Caco-2 (cell line): Measurements from ENCODE around the gene EZH2. TPM values are rescaled to one million over a fixed set of nuclear protein-coding genes. Genes with fewer than 3 reads are reported as not detected.

Source experiments
- BruUV-seq: library from RNA; stranded (reverse); fragments of 400-500 nt; replicated peaks from 2 replicates; lab custom pipeline; 2021; lab: Mats Ljungman, UMichigan
- CTCF ChIA-PET: fragments of 300-600 bp; sonication (Branson Sonifier 250); formaldehyde crosslinking; loops from one replicate; lab custom pipeline; 2022; ENCODE audit warnings: antibody characterized with exemption; lab: Charles Lee
- POLR2A ChIA-PET: fragments of 300-600 bp; sonication (Branson Sonifier 250); formaldehyde crosslinking; loops from one replicate; lab custom pipeline; 2022; ENCODE audit warnings: antibody characterized with exemption; lab: Charles Lee
- DNase-seq, 2 experiments: peaks; one replicate each; pipeline versions ENCODE4 v3.0.0 to v3.0.0-alpha.2; 2020 to 2022
- H3K27me3 ChIP-seq: replicated peaks from 2 replicates; pipeline ENCODE4 v1.6.0; 2011; ENCODE audit warnings: low read length; ENCODE audit not compliant: control insufficient read depth, insufficient read depth
- H3K36me3 ChIP-seq: 2 replicates; pipeline ENCODE4 v1.5.1; 2011; ENCODE audit warnings: low read length; ENCODE audit not compliant: control insufficient read depth, insufficient read depth
- H3K4me1 ChIP-seq: fragments of 250-450 bp; sonication (Bioruptor Pico); 2 replicates; pipeline ENCODE4 v1.5.1; 2020; ENCODE audit warnings: mild to moderate bottlenecking
- H3K4me3 ChIP-seq: 2 replicates; pipeline ENCODE4 v1.5.1; 2011; ENCODE audit warnings: low read depth, mild to moderate bottlenecking, control low read depth, low read length
- H3K9me3 ChIP-seq: fragments of 250-450 bp; sonication (Bioruptor Pico); 2 replicates; pipeline ENCODE4 v1.5.1; 2020; ENCODE audit warnings: mild to moderate bottlenecking, moderate library complexity
- H3K27ac Mint-ChIP-seq: one replicate; pipeline ENCODE4 v1.8.0; 2022; ENCODE audit warnings: mixed read lengths; ENCODE audit not compliant: unreplicated experiment
- H3K27me3 Mint-ChIP-seq: one replicate; pipeline ENCODE4 v1.8.0; 2022; ENCODE audit warnings: mixed read lengths; ENCODE audit not compliant: insufficient read depth, unreplicated experiment
- H3K36me3 Mint-ChIP-seq: one replicate; pipeline ENCODE4 v1.8.0; 2022; ENCODE audit warnings: mild to moderate bottlenecking, mixed read lengths; ENCODE audit not compliant: insufficient read depth, unreplicated experiment
- H3K4me1 Mint-ChIP-seq: one replicate; pipeline ENCODE4 v1.8.0; 2022; ENCODE audit warnings: low read depth, mixed read lengths; ENCODE audit not compliant: unreplicated experiment
- H3K4me3 Mint-ChIP-seq: one replicate; pipeline ENCODE4 v1.8.0; 2022; ENCODE audit warnings: mild to moderate bottlenecking, moderate library complexity, mixed read lengths; ENCODE audit not compliant: unreplicated experiment
- H3K9me3 Mint-ChIP-seq: one replicate; pipeline ENCODE4 v1.8.0; 2022; ENCODE audit warnings: mixed read lengths; ENCODE audit not compliant: unreplicated experiment
- CTCF ChIP-seq, 2 experiments: fragments of 200-600 bp in 1 of 2; IDR thresholded peaks; 1 replicate in 1 of 2; 2 replicates in 1 of 2; pipeline versions ENCODE4 v1.5.1 to v1.8.0; 2011 to 2022; ENCODE audit warnings: antibody characterized with exemption in 1 of 2, control low read depth in 1 of 2, inconsistent platforms in 1 of 2, low read depth in 1 of 2, low read length in 1 of 2, mild to moderate bottlenecking in 1 of 2, moderate library complexity in 1 of 2; ENCODE audit not compliant: insufficient read depth in 1 of 2, severe bottlenecking in 1 of 2, unreplicated experiment in 1 of 2
- intact Hi-C: fragments of 100-400 bp; cut with micrococcal nuclease; formaldehyde crosslinking; loops from one replicate; pipeline ENCODE4 v1.10.0; 2022; ENCODE audit not compliant: unreplicated experiment
- total RNA-seq: library from RNA; stranded (reverse); gene quantifications from 2 replicates; pipeline ENCODE4 v1.2.3, GENCODE V29; 2022

EZH2 gene
- total RNA-seq, 1 experiment from 2014 or later = 63.7 TPM

GRCh38 chr7:148813890-148814289, 70.2 kb downstream of the EZH2 start:
- peaks cover 80% of the 10 kb centered on the region for H3K36me3 Mint-ChIP-seq
- Histone ChIP-seq H3K4me3 (no peak overlapping the region), H3K9me3 (no peaks in the 10 kb centered on the region), H3K36me3 (no peaks in the 10 kb centered on the region; the same call in 1 of the 2 replicates), H3K4me1 (no peaks in the 10 kb centered on the region), H3K27me3 (no peaks in the 10 kb centered on the region)
- H3K4me3 Mint-ChIP-seq = no peak overlapping the region
- no peaks in the 10 kb centered on the region for H3K4me1 Mint-ChIP-seq
- intact Hi-C loops = no loop called here
- no TSS peak for BruUV-seq
- no peaks in the 10 kb centered on the region for H3K9me3 Mint-ChIP-seq
- H3K27ac Mint-ChIP-seq = no peak overlapping the region
- ChIA-PET POLR2A (no interaction called here), CTCF (no interaction called here)
- H3K27me3 Mint-ChIP-seq = no peaks in the 10 kb centered on the region
- no peak for TF ChIP-seq CTCF (IDR thresholded peaks at IDR 0.05; ENCODE audit: insufficient read depth in 1 of 2, low read depth in 1 of 2, low read length in 1 of 2, severe bottlenecking in 1 of 2, unreplicated experiment in 1 of 2)
- no peak for DNase-seq

- Histone ChIP-seq H3K9me3 (no peaks in the 10 kb centered on the region), H3K4me3 (no peak overlapping the region), H3K36me3 (no peaks in the 10 kb centered on the region; the same call in 1 of the 2 replicates), H3K4me1 (no peaks in the 10 kb centered on the region), H3K27me3 (no peaks in the 10 kb centered on the region)
- intact Hi-C loops = no loop called here
- H3K36me3 Mint-ChIP-seq = peaks cover 77% of the 10 kb centered on the region
- no peak for DNase-seq
- no peak overlapping the region for H3K4me3 Mint-ChIP-seq
- H3K4me1 Mint-ChIP-seq = no peaks in the 10 kb centered on the region
- ChIA-PET POLR2A (no interaction called here), CTCF (no interaction called here)
- H3K27ac Mint-ChIP-seq = no peak overlapping the region
- no peaks in the 10 kb centered on the region for H3K27me3 Mint-ChIP-seq
- BruUV-seq = no TSS peak
- no peaks in the 10 kb centered on the region for H3K9me3 Mint-ChIP-seq
- no peak for TF ChIP-seq CTCF (IDR thresholded peaks at IDR 0.05; ENCODE audit: insufficient read depth in 1 of 2, low read depth in 1 of 2, low read length in 1 of 2, severe bottlenecking in 1 of 2, unreplicated experiment in 1 of 2)
These were observed 72.2 kb downstream of the EZH2 start for GRCh38 chr7:148811892-148812291.

- Histone ChIP-seq H3K4me3 (no peak overlapping the region), H3K9me3 (no peaks in the 10 kb centered on the region), H3K27me3 (no peaks in the 10 kb centered on the region), H3K36me3 (no peaks in the 10 kb centered on the region; the same call in 1 of the 2 replicates), H3K4me1 (no peaks in the 10 kb centered on the region)
- intact Hi-C loops = loop anchor here (10.0 kb wide), 1 partner anchor 305 kb away; no protein-coding TSS in a partner anchor
- Mint-ChIP-seq H3K27me3 (no peaks in the 10 kb centered on the region), H3K36me3 (peaks cover 82% of the 10 kb centered on the region), H3K27ac (no peak overlapping the region), H3K4me1 (no peaks in the 10 kb centered on the region), H3K4me3 (no peak overlapping the region), H3K9me3 (no peaks in the 10 kb centered on the region)
- CTCF ChIA-PET = no interaction called here
- no TSS peak for BruUV-seq
- no peak for TF ChIP-seq CTCF (IDR thresholded peaks at IDR 0.05; ENCODE audit: insufficient read depth in 1 of 2, low read depth in 1 of 2, low read length in 1 of 2, severe bottlenecking in 1 of 2, unreplicated experiment in 1 of 2)
- DNase-seq = no peak
- POLR2A ChIA-PET = no interaction called here
These were observed 74.2 kb downstream of the EZH2 start for GRCh38 chr7:148809856-148810255.
